Activated B cell treated with CpG ODN at 0.5 μM for 24 hours (primary cell): ENCODE measurements around the gene NHS. TPM values are rescaled to one million over a fixed set of nuclear protein-coding genes. Genes with fewer than 3 reads are reported as not detected.

Source experiments
- ATAC-seq: fragments of 200-7000 bp; cut with Tn5 transposase; one replicate; pipeline ENCODE4 v1.10.0; 2021; ENCODE audit warnings: low read depth, mild to moderate bottlenecking, moderate library complexity
- CTCF ChIA-PET: fragments of 350-600 bp; sonication (Branson Sonifier 250); formaldehyde crosslinking; loops from one replicate; lab custom pipeline; 2021; ENCODE audit warnings: antibody characterized with exemption; lab: Charles Lee
- POLR2A ChIA-PET: fragments of 350-600 bp; sonication (Branson Sonifier 250); formaldehyde crosslinking; loops from one replicate; lab custom pipeline; 2021; ENCODE audit warnings: antibody characterized with exemption; lab: Charles Lee
- DNase-seq: peaks from one replicate; pipeline ENCODE4 v3.0.0; 2022
- H3K27ac Mint-ChIP-seq: one replicate; pipeline ENCODE4 v1.8.0; 2020; ENCODE audit warnings: mixed read lengths
- H3K27me3 Mint-ChIP-seq: one replicate; pipeline ENCODE4 v1.8.0; 2021; ENCODE audit warnings: mixed read lengths
- H3K36me3 Mint-ChIP-seq: one replicate; pipeline ENCODE4 v1.8.0; 2021; ENCODE audit warnings: low read depth, mixed read lengths
- H3K4me1 Mint-ChIP-seq: one replicate; pipeline ENCODE4 v1.8.0; 2021; ENCODE audit warnings: mixed read lengths
- H3K4me3 Mint-ChIP-seq: one replicate; pipeline ENCODE4 v1.8.0; 2020; ENCODE audit warnings: mild to moderate bottlenecking, mixed read lengths
- H3K9me3 Mint-ChIP-seq: one replicate; pipeline ENCODE4 v1.8.0; 2020; ENCODE audit warnings: mixed read lengths
- intact Hi-C: fragments of 100-400 bp; cut with micrococcal nuclease; formaldehyde crosslinking; loops from one replicate; pipeline ENCODE4 v1.15.1; 2024
- total RNA-seq: library from RNA; stranded (reverse); gene quantifications from 2 replicates; pipeline ENCODE4 v1.2.3, GENCODE V29; 2022
- TF ChIP-seq, protein P1 (sequence below): fragments of 200-600 bp; IDR thresholded peaks from one replicate; pipeline ENCODE4 v1.8.0; 2022; ENCODE audit warnings: antibody characterized with exemption, mild to moderate bottlenecking

NHS gene
- total RNA-seq, 1 donor from 2014 or later, result not detected

DNA sequence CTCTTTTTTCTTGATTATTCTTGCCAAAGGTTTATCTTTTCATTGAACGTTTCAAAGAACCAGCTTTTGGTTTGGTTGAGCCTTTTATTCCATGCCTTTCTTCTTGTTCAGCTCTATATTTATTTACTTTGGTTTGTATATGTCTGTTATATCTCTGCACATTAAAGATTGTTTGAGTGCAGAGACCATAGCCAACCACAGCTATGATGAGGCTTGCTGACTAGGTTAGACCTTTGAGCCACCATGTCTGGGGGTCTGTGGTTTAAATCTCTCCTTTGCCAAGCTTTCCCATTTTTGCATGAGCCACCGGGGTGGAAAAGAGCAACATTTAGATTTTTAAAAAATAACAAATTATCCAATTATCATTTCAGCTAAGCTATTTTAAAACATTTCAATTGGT lies 96.1 kb downstream of the NHS start:
- H3K36me3 Mint-ChIP-seq, result no peaks in the 10 kb centered on the region
- H3K9me3 Mint-ChIP-seq, result no peaks in the 10 kb centered on the region
- POLR2A ChIA-PET, result no interaction called here
- no peak overlapping the region for H3K27ac Mint-ChIP-seq
- TF ChIP-seq, protein P1, sequence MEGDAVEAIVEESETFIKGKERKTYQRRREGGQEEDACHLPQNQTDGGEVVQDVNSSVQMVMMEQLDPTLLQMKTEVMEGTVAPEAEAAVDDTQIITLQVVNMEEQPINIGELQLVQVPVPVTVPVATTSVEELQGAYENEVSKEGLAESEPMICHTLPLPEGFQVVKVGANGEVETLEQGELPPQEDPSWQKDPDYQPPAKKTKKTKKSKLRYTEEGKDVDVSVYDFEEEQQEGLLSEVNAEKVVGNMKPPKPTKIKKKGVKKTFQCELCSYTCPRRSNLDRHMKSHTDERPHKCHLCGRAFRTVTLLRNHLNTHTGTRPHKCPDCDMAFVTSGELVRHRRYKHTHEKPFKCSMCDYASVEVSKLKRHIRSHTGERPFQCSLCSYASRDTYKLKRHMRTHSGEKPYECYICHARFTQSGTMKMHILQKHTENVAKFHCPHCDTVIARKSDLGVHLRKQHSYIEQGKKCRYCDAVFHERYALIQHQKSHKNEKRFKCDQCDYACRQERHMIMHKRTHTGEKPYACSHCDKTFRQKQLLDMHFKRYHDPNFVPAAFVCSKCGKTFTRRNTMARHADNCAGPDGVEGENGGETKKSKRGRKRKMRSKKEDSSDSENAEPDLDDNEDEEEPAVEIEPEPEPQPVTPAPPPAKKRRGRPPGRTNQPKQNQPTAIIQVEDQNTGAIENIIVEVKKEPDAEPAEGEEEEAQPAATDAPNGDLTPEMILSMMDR, result no peak
- intact Hi-C loops, result no loop called here
- CTCF ChIA-PET, result no interaction called here
- no peaks in the 10 kb centered on the region for H3K27me3 Mint-ChIP-seq
- no peak for ATAC-seq
- H3K4me3 Mint-ChIP-seq, result no peak overlapping the region
- no peaks in the 10 kb centered on the region for H3K4me1 Mint-ChIP-seq
- DNase-seq, result no peak

GRCh38 chrX:17471861-17472260 lies 96.9 kb downstream of the NHS start:
- no peak for DNase-seq

DNA sequence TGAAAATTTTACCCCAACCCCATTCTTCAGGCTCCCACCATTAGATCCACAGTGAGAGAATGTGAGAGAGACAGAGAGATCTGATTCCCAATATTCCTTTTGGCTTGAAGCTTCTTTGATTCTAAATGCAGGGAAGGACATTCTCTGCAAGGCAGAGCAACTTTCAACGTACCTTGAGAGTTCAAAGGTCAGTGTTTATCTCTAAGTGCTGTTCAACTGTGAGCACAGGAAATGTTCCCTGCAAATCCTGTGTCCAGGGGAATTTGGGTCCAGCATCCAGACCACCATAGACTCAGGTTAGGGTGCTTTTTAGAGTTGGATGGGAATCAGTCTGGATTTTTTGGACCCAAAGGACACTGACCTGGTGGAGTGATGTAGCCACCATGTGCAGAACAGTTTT lies 97.4 kb downstream of the NHS start:
- H3K4me1 Mint-ChIP-seq, result no peaks in the 10 kb centered on the region
- TF ChIP-seq, protein P1, result no peak
- no peaks in the 10 kb centered on the region for H3K36me3 Mint-ChIP-seq
- H3K27ac Mint-ChIP-seq, result no peak overlapping the region
- no peak for ATAC-seq
- no peaks in the 10 kb centered on the region for H3K27me3 Mint-ChIP-seq
- ChIA-PET CTCF (no interaction called here), POLR2A (no interaction called here)
- intact Hi-C loops, result no loop called here
- no peak for DNase-seq
- no peak overlapping the region for H3K4me3 Mint-ChIP-seq
- no peaks in the 10 kb centered on the region for H3K9me3 Mint-ChIP-seq

More at GRCh38 chrX:17471861-17472260, 96.9 kb downstream of the NHS start:
- CTCF ChIA-PET, result no interaction called here
- no peaks in the 10 kb centered on the region for H3K36me3 Mint-ChIP-seq
- TF ChIP-seq, protein P1, result no peak
- no peaks in the 10 kb centered on the region for H3K4me1 Mint-ChIP-seq
- no peak overlapping the region for H3K27ac Mint-ChIP-seq
- ATAC-seq, result no peak
- intact Hi-C loops, result no loop called here
- no peaks in the 10 kb centered on the region for H3K27me3 Mint-ChIP-seq
- no peaks in the 10 kb centered on the region for H3K9me3 Mint-ChIP-seq
- no peak overlapping the region for H3K4me3 Mint-ChIP-seq
- POLR2A ChIA-PET, result no interaction called here

DNA sequence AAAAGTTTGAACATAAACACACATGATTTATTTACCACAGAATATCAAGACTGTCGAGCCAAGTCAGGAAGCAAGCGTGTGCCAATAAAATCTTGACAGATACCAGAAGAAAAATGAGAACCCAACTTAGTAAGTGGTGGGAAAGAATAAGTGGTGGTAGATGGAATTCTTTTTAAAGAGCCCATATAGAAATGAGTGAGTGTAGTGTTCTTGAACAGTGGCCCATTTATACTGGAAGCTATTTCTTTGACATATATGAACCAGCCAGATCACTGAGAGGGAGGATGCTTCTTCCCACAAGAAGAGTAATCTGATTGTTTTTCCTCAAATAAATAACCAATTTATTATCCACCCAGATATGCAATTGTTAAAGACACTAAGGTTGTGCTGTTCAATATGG lies 98.0 kb downstream of the NHS start:
- H3K27me3 Mint-ChIP-seq, result no peaks in the 10 kb centered on the region
- H3K4me3 Mint-ChIP-seq, result no peak overlapping the region
- no peaks in the 10 kb centered on the region for H3K9me3 Mint-ChIP-seq
- intact Hi-C loops, result no loop called here
- POLR2A ChIA-PET, result no interaction called here
- no peak overlapping the region for H3K27ac Mint-ChIP-seq
- TF ChIP-seq, protein P1, result no peak
- DNase-seq, result no peak
- no peaks in the 10 kb centered on the region for H3K4me1 Mint-ChIP-seq
- CTCF ChIA-PET, result no interaction called here
- H3K36me3 Mint-ChIP-seq, result no peaks in the 10 kb centered on the region
- ATAC-seq, result no peak

DNA sequence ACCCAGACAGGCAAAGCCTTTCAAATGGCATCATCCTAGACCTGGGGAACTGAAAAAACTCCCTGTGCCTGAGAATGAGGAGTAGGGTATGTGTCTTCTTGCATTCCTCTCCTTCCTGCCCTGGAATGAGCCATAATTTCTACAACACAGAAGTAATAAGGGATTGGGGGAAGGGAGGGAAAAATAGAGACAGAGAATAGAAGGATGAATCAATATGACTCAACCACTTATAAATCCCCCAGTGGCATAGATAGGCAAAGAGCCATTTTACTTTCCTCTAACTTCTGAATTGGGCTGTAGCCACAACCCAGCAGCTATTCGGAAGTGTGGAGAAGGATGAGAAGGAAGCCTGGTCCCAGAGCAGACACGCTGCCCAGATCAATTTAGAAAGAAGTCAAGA lies 99.9 kb downstream of the NHS start:
- ATAC-seq (no peak), DNase-seq (no peak)
- ChIA-PET CTCF (no interaction called here), POLR2A (no interaction called here)
- Mint-ChIP-seq H3K27me3 (no peaks in the 10 kb centered on the region), H3K9me3 (no peaks in the 10 kb centered on the region), H3K4me3 (no peak overlapping the region), H3K36me3 (no peaks in the 10 kb centered on the region), H3K4me1 (no peaks in the 10 kb centered on the region), H3K27ac (no peak overlapping the region)
- intact Hi-C loops, result no loop called here
- TF ChIP-seq, protein P1, result no peak
